Mucosa of rectum (tissue), 2 donors: ENCODE results near the gene LDHAL6B.
"Not testable (repeated sequence)": the region's sequence is repeated elsewhere in the genome, so short reads cannot be mapped to it uniquely, and the experiment has no call there.

Source experiments
- H3K27ac ChIP-seq, 2 donors: one replicate each; pipeline ENCODE4 v1.7.0; 2013; ENCODE audit warnings: inconsistent platforms in 2 of 2, low read depth in 2 of 2, low read length in 2 of 2
- H3K27me3 ChIP-seq, 2 donors: one replicate each; pipeline ENCODE4 v1.7.0; 2013; ENCODE audit warnings: low read length in 2 of 2; ENCODE audit not compliant: control insufficient read depth in 2 of 2, insufficient read depth in 2 of 2
- H3K36me3 ChIP-seq, 2 donors: one replicate each; pipeline ENCODE4 v1.7.0; 2013; ENCODE audit warnings: low read length in 2 of 2; ENCODE audit not compliant: control insufficient read depth in 2 of 2, insufficient read depth in 2 of 2
- H3K4me1 ChIP-seq, 2 donors: one replicate each; pipeline ENCODE4 v1.7.0; 2013; ENCODE audit warnings: low read length in 2 of 2, mild to moderate bottlenecking in 1 of 2; ENCODE audit not compliant: control insufficient read depth in 2 of 2, insufficient read depth in 2 of 2
- H3K4me3 ChIP-seq, 2 donors: one replicate each; pipeline ENCODE4 v1.7.0; 2013; ENCODE audit warnings: low read length in 2 of 2
- H3K9ac ChIP-seq, 2 donors: one replicate each; pipeline ENCODE4 v1.7.0; 2013; ENCODE audit warnings: low read length in 2 of 2, low read depth in 1 of 2, mild to moderate bottlenecking in 1 of 2
- H3K9me3 ChIP-seq, 2 donors: one replicate each; pipeline ENCODE4 v1.7.0; 2013; ENCODE audit warnings: low read length in 2 of 2; ENCODE audit not compliant: control insufficient read depth in 2 of 2
- donor health status: healthy.
- donor health status: Normal muscosa, but diverticular disease.

The LDHAL6B gene

GRCh38 chr15:59206623-59207183 lies at the start of gene LDHAL6B:
LDHAL6B (plus strand) TSS chr15:59206843; CDS start chr15:59206941, 98 bp downstream.
- H3K27me3 ChIP-seq: no peaks in the 10 kb centered on the region
- H3K4me1 ChIP-seq: no peaks in the 10 kb centered on the region
- no peak within 1 kb of the TSS for H3K27ac ChIP-seq
- peaks cover 63 to 70% of the 10 kb centered on the region in 2 donors for H3K36me3 ChIP-seq
- H3K4me3 ChIP-seq: no peak within 1 kb of the TSS
- no peak within 1 kb of the TSS for H3K9ac ChIP-seq
- H3K9me3 ChIP-seq: no peaks in the 10 kb centered on the region

GRCh38 chr15:59157396-59157795 lies 49.2 kb upstream of the LDHAL6B start:
- no peak overlapping the region for H3K4me3 ChIP-seq
- peaks cover 65 to 73% of the 10 kb centered on the region in 2 donors for H3K36me3 ChIP-seq
- no peaks in the 10 kb centered on the region for H3K9me3 ChIP-seq
- no peaks in the 10 kb centered on the region for H3K27me3 ChIP-seq
- H3K9ac ChIP-seq: no peak overlapping the region
- no peak overlapping the region for H3K27ac ChIP-seq
- no peaks in the 10 kb centered on the region for H3K4me1 ChIP-seq

GRCh38 chr15:59157840-59158700 lies 48.6 kb upstream of the LDHAL6B start:
- Histone ChIP-seq H3K27ac (no peak overlapping the region), H3K9ac (no peak overlapping the region), H3K9me3 (no peaks in the 10 kb centered on the region), H3K4me3 (no peak overlapping the region), H3K36me3 (peaks cover 61 to 70% of the 10 kb centered on the region in 2 donors), H3K4me1 (no peaks in the 10 kb centered on the region), H3K27me3 (no peaks in the 10 kb centered on the region)

- Histone ChIP-seq H3K4me1 (no peaks in the 10 kb centered on the region), H3K9ac (no peak overlapping the region), H3K27ac (no peak overlapping the region), H3K4me3 (no peak overlapping the region), H3K36me3 (peaks cover 55 to 64% of the 10 kb centered on the region in 2 donors), H3K27me3 (no peaks in the 10 kb centered on the region), H3K9me3 (no peaks in the 10 kb centered on the region)
Observed at GRCh38 chr15:59158701-59159034, 48.0 kb upstream of the LDHAL6B start.

- no peaks in the 10 kb centered on the region for H3K4me1 ChIP-seq
- no peaks in the 10 kb centered on the region for H3K27me3 ChIP-seq
- H3K9me3 ChIP-seq: no peaks in the 10 kb centered on the region
- no peak overlapping the region for H3K9ac ChIP-seq
- H3K4me3 ChIP-seq: no peak overlapping the region
- peaks cover 50 to 59% of the 10 kb centered on the region in 2 donors for H3K36me3 ChIP-seq
- H3K27ac ChIP-seq: no peak overlapping the region
Observed at GRCh38 chr15:59159210-59159609, 47.4 kb upstream of the LDHAL6B start.

- no peaks in the 10 kb centered on the region for H3K4me1 ChIP-seq
- no peaks in the 10 kb centered on the region for H3K9me3 ChIP-seq
- no peak overlapping the region for H3K4me3 ChIP-seq
- H3K36me3 ChIP-seq: peaks cover 50 to 51% of the 10 kb centered on the region in 2 donors
- H3K27ac ChIP-seq: no peak overlapping the region
- no peak overlapping the region for H3K9ac ChIP-seq
- no peaks in the 10 kb centered on the region for H3K27me3 ChIP-seq
Observed at GRCh38 chr15:59160880-59161593, 45.6 kb upstream of the LDHAL6B start.

- not testable (repeated sequence) for H3K9me3 ChIP-seq, H3K9ac ChIP-seq, H3K27ac ChIP-seq, H3K4me3 ChIP-seq, H3K27me3 ChIP-seq, H3K4me1 ChIP-seq
- peaks cover 50 to 58% of the 10 kb centered on the region in 2 donors for H3K36me3 ChIP-seq
Observed at GRCh38 chr15:59162080-59162479, 44.6 kb upstream of the LDHAL6B start.

GRCh38 chr15:59165726-59166125 lies 40.9 kb upstream of the LDHAL6B start:
- Histone ChIP-seq H3K36me3 (peaks cover 27 to 41% of the 10 kb centered on the region in 2 donors), H3K4me3 (no peak overlapping the region), H3K27ac (no peak overlapping the region), H3K4me1 (peaks cover 0 to 6% of the 10 kb centered on the region in 2 donors), H3K9ac (no peak overlapping the region), H3K27me3 (no peaks in the 10 kb centered on the region), H3K9me3 (no peaks in the 10 kb centered on the region)

GRCh38 chr15:59166166-59166565 lies 40.5 kb upstream of the LDHAL6B start:
- Histone ChIP-seq H3K4me3 (no peak overlapping the region), H3K36me3 (peaks cover 23 to 42% of the 10 kb centered on the region in 2 donors), H3K9me3 (no peaks in the 10 kb centered on the region), H3K27me3 (no peaks in the 10 kb centered on the region), H3K27ac (no peak overlapping the region), H3K4me1 (peaks cover 0 to 6% of the 10 kb centered on the region in 2 donors), H3K9ac (no peak overlapping the region)
